ENCODE results near the gene PLPP4.
"Not testable (repeated sequence)": the region's sequence is repeated elsewhere in the genome, so short reads cannot be mapped to it uniquely, and the experiment has no call there.

PLPP4 gene

DNA sequence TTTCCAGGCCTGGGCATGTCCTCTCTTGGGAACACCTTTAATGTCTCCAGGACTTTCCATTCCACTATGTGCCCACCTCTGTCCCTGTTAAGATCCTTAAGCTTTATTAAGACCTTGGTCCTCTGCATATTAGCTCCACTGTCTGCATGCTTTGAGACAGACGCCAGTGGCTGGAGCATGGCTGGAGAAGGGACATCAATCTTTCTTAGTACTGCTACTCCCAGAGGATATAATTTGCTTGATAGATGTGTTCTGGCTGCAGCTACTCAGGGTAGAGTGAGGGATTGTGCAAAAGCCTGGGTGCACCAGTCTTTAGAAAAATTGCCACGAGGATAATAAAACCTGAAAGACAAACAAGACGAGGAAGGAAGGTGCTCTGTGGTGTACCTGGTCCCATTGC lies 42.9 kb downstream of the PLPP4 start:
- Histone ChIP-seq H3K27me3 (ENCODE audit: control insufficient read depth, insufficient read depth, low read length) (no peaks in the 10 kb centered on the region), H3K4me1 (ENCODE audit: control insufficient read depth, insufficient read depth, low read length) (no peaks in the 10 kb centered on the region), H3K36me3 (ENCODE audit: control insufficient read depth, insufficient read depth, low read length) (no peaks in the 10 kb centered on the region), H3K27ac (ENCODE audit: low read depth, low read length) (no peak overlapping the region), H3K9ac (ENCODE audit: low read length) (no peak overlapping the region), H3K4me3 (ENCODE audit: low read length) (no peak overlapping the region)

DNA sequence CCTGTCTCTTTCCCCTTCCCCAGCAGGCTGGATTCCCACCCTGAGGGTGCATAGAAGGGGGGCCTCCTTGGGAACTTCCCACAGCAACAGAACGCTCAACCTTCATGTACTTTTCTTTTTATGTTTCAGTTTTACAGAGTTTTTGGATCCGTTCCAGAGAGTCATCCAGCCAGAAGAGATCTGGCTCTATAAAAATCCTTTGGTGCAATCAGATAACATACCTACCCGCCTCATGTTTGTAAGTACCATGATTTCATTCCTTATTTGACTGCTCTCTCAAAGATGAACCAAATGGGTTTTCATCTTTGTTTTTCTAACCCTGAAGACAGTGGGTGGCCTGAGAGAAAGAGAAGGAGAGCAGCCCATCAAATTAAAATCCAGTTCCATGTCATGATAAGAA lies 46.7 kb downstream of the PLPP4 start:
- Histone ChIP-seq H3K27me3 (ENCODE audit: control insufficient read depth, insufficient read depth, low read length) (no peaks in the 10 kb centered on the region), H3K4me3 (ENCODE audit: low read length) (no peak overlapping the region), H3K9ac (ENCODE audit: low read length) (no peak overlapping the region), H3K4me1 (ENCODE audit: control insufficient read depth, insufficient read depth, low read length) (no peaks in the 10 kb centered on the region), H3K27ac (ENCODE audit: low read depth, low read length) (no peak overlapping the region), H3K36me3 (ENCODE audit: control insufficient read depth, insufficient read depth, low read length) (no peaks in the 10 kb centered on the region)

DNA sequence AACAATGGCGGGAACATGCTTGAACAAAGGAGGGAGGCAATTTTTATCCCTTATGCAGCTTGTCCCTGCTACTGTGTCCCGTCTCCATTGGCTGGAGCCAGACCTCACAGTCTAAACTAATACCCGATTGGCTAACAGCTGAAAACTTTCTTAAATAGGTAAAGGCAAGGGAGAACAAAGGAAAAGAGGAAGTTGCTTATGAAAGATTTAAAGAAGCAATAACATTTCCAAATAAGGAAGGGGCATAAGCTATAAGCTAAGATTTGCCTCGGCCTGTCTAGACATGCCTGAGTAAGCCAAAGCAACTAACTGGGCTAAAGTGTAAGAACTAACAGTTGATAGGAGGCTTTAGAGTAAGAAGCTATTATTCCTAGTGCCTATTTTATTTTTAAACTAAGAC lies 47.2 kb downstream of the PLPP4 start:
- H3K4me3 ChIP-seq (ENCODE audit: low read length); H3K27me3 ChIP-seq (ENCODE audit: control insufficient read depth, insufficient read depth, low read length); H3K36me3 ChIP-seq (ENCODE audit: control insufficient read depth, insufficient read depth, low read length); H3K9ac ChIP-seq (ENCODE audit: low read length); H3K4me1 ChIP-seq (ENCODE audit: control insufficient read depth, insufficient read depth, low read length); H3K27ac ChIP-seq (ENCODE audit: low read depth, low read length): not testable (repeated sequence)

DNA sequence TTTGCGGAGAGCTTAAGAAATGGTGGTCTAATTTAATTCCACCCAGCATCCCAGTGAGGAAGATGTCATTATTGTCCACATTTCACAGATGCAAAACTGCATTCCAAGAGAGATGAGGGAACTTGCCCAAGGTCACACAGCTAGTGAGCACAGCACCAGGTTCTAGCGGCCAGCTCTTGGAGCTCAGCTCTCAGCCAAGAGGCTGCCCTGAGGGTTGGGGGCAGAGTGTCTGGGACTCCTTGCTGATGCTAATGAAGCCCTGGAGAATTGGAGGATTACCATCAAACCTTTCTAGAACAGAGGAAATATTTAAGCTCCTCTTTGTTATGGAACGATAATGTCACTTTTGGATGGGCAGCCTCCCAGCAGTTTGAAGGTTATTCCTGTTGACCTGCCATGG lies 48.0 kb downstream of the PLPP4 start:
- no peak overlapping the region for H3K27ac ChIP-seq (ENCODE audit: low read depth, low read length)
- H3K36me3 ChIP-seq (ENCODE audit: control insufficient read depth, insufficient read depth, low read length): no peaks in the 10 kb centered on the region
- H3K4me1 ChIP-seq (ENCODE audit: control insufficient read depth, insufficient read depth, low read length): no peaks in the 10 kb centered on the region
- no peak overlapping the region for H3K9ac ChIP-seq (ENCODE audit: low read length)
- H3K4me3 ChIP-seq (ENCODE audit: low read length): no peak overlapping the region
- H3K27me3 ChIP-seq (ENCODE audit: control insufficient read depth, insufficient read depth, low read length): no peaks in the 10 kb centered on the region

GRCh38 chr10:120505866-120506265 lies 48.8 kb downstream of the PLPP4 start:
- Histone ChIP-seq H3K27ac (ENCODE audit: low read depth, low read length) (no peak overlapping the region), H3K4me3 (ENCODE audit: low read length) (no peak overlapping the region), H3K9ac (ENCODE audit: low read length) (no peak overlapping the region), H3K36me3 (ENCODE audit: control insufficient read depth, insufficient read depth, low read length) (no peaks in the 10 kb centered on the region), H3K27me3 (ENCODE audit: control insufficient read depth, insufficient read depth, low read length) (no peaks in the 10 kb centered on the region), H3K4me1 (ENCODE audit: control insufficient read depth, insufficient read depth, low read length) (no peaks in the 10 kb centered on the region)

GRCh38 chr10:120506674-120507073 lies 49.6 kb downstream of the PLPP4 start:
- Histone ChIP-seq H3K4me3 (ENCODE audit: low read length) (no peak overlapping the region), H3K36me3 (ENCODE audit: control insufficient read depth, insufficient read depth, low read length) (no peaks in the 10 kb centered on the region), H3K27me3 (ENCODE audit: control insufficient read depth, insufficient read depth, low read length) (no peaks in the 10 kb centered on the region), H3K4me1 (ENCODE audit: control insufficient read depth, insufficient read depth, low read length) (no peaks in the 10 kb centered on the region), H3K9ac (ENCODE audit: low read length) (no peak overlapping the region), H3K27ac (ENCODE audit: low read depth, low read length) (no peak overlapping the region)

GRCh38 chr10:120507175-120507574 lies 50.1 kb downstream of the PLPP4 start:
- H3K4me3 ChIP-seq (ENCODE audit: low read length): no peak overlapping the region
- no peaks in the 10 kb centered on the region for H3K36me3 ChIP-seq (ENCODE audit: control insufficient read depth, insufficient read depth, low read length)
- no peaks in the 10 kb centered on the region for H3K4me1 ChIP-seq (ENCODE audit: control insufficient read depth, insufficient read depth, low read length)
- no peak overlapping the region for H3K9ac ChIP-seq (ENCODE audit: low read length)
- no peaks in the 10 kb centered on the region for H3K27me3 ChIP-seq (ENCODE audit: control insufficient read depth, insufficient read depth, low read length)
- no peak overlapping the region for H3K27ac ChIP-seq (ENCODE audit: low read depth, low read length)

DNA sequence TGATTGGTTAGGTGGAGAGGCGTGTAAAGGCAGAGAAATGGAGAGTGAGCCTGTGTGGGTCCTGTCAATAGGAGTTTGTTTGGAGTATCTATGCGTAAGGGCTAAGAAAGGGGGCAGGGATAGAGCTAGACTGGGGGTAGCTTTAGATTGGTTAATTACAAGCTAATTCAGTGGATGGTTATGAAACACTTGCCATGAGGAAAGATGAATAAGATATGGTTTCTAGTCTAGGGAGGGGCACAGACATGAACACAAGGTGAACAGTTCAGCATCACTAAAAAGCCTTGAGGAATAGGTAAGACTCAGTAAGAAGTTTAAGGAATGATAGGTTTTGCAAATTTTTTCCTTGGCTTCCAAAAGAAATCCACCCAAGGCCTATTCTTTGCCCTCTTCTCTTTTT lies 50.6 kb downstream of the PLPP4 start:
- H3K9ac ChIP-seq (ENCODE audit: low read length): no peak overlapping the region
- no peak overlapping the region for H3K4me3 ChIP-seq (ENCODE audit: low read length)
- H3K36me3 ChIP-seq (ENCODE audit: control insufficient read depth, insufficient read depth, low read length): no peaks in the 10 kb centered on the region
- no peaks in the 10 kb centered on the region for H3K4me1 ChIP-seq (ENCODE audit: control insufficient read depth, insufficient read depth, low read length)
- no peak overlapping the region for H3K27ac ChIP-seq (ENCODE audit: low read depth, low read length)
- no peaks in the 10 kb centered on the region for H3K27me3 ChIP-seq (ENCODE audit: control insufficient read depth, insufficient read depth, low read length)

DNA sequence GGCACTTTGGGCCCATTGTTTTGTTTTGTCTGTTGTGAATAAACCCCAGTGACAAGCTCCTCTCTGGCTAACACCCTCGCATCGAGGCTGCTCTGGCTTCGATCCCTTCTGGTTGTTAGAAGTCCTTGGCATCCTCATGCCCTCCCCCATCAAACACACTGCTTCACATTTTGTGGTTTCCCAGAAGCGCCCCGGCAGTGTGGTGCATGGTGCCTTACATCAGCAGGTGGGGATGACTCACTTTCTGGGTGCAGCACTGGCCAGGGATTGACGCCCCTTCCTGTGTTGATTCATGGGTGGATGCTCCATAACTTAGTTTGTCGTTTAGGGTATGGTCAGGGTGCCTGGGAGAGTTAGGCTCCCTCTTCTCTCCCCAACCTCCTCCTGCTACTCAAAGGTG lies 51.4 kb downstream of the PLPP4 start:
- Histone ChIP-seq H3K36me3 (ENCODE audit: control insufficient read depth, insufficient read depth, low read length) (no peaks in the 10 kb centered on the region), H3K27ac (ENCODE audit: low read depth, low read length) (no peak overlapping the region), H3K9ac (ENCODE audit: low read length) (no peak overlapping the region), H3K4me3 (ENCODE audit: low read length) (no peak overlapping the region), H3K4me1 (ENCODE audit: control insufficient read depth, insufficient read depth, low read length) (no peaks in the 10 kb centered on the region), H3K27me3 (ENCODE audit: control insufficient read depth, insufficient read depth, low read length) (no peaks in the 10 kb centered on the region)

- H3K4me1 ChIP-seq (ENCODE audit: control insufficient read depth, insufficient read depth, low read length): no peaks in the 10 kb centered on the region
- H3K4me3 ChIP-seq (ENCODE audit: low read length): no peak overlapping the region
- H3K27ac ChIP-seq (ENCODE audit: low read depth, low read length): no peak overlapping the region
- H3K36me3 ChIP-seq (ENCODE audit: control insufficient read depth, insufficient read depth, low read length): no peaks in the 10 kb centered on the region
- H3K27me3 ChIP-seq (ENCODE audit: control insufficient read depth, insufficient read depth, low read length): no peaks in the 10 kb centered on the region
- no peak overlapping the region for H3K9ac ChIP-seq (ENCODE audit: low read length)
These were observed 51.9 kb downstream of the PLPP4 start for GRCh38 chr10:120508966-120509365.

DNA sequence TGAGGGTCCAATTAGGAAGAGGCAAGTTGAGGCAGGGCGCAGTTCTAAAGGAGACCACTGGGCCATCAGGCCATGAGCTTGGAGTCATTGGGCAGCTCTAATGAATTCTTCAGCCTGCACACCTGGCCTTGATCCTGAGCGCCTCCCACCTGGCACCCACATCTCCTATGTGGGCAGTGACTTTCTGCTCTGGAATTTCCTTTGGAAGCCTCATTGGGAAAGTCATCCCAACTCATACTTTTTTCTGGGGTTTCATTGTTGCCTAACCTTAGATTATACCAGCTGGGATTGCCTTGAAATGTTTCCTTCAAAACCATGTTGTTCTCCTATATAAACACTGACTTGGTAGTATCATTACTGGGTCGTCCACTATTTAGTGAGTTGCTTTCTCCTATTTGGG lies 54.1 kb downstream of the PLPP4 start:
- Histone ChIP-seq H3K36me3 (ENCODE audit: control insufficient read depth, insufficient read depth, low read length) (no peaks in the 10 kb centered on the region), H3K4me3 (ENCODE audit: low read length) (no peak overlapping the region), H3K27ac (ENCODE audit: low read depth, low read length) (no peak overlapping the region), H3K4me1 (ENCODE audit: control insufficient read depth, insufficient read depth, low read length) (no peaks in the 10 kb centered on the region), H3K27me3 (ENCODE audit: control insufficient read depth, insufficient read depth, low read length) (no peaks in the 10 kb centered on the region), H3K9ac (ENCODE audit: low read length) (no peak overlapping the region)

GRCh38 chr10:120513307-120513796 lies 56.3 kb downstream of the PLPP4 start:
- no peak overlapping the region for H3K9ac ChIP-seq (ENCODE audit: low read length)
- no peaks in the 10 kb centered on the region for H3K27me3 ChIP-seq (ENCODE audit: control insufficient read depth, insufficient read depth, low read length)
- H3K4me1 ChIP-seq (ENCODE audit: control insufficient read depth, insufficient read depth, low read length): no peaks in the 10 kb centered on the region
- no peak overlapping the region for H3K4me3 ChIP-seq (ENCODE audit: low read length)
- no peaks in the 10 kb centered on the region for H3K36me3 ChIP-seq (ENCODE audit: control insufficient read depth, insufficient read depth, low read length)
- H3K27ac ChIP-seq (ENCODE audit: low read depth, low read length): no peak overlapping the region

- H3K4me1 ChIP-seq (ENCODE audit: control insufficient read depth, insufficient read depth, low read length): no peaks in the 10 kb centered on the region
- H3K27ac ChIP-seq (ENCODE audit: low read depth, low read length): no peak overlapping the region
- no peak overlapping the region for H3K9ac ChIP-seq (ENCODE audit: low read length)
- no peak overlapping the region for H3K4me3 ChIP-seq (ENCODE audit: low read length)
- H3K27me3 ChIP-seq (ENCODE audit: control insufficient read depth, insufficient read depth, low read length): no peaks in the 10 kb centered on the region
- H3K36me3 ChIP-seq (ENCODE audit: control insufficient read depth, insufficient read depth, low read length): no peaks in the 10 kb centered on the region
These were observed 57.1 kb downstream of the PLPP4 start for GRCh38 chr10:120514035-120514620.

Measured in rectal smooth muscle tissue (tissue), 1 donor.